CD8-positive, alpha-beta memory T cell (primary cell): ENCODE measurements around the gene ZNF831. TPM values are rescaled to one million over a fixed set of nuclear protein-coding genes. Genes with fewer than 3 reads are reported as not detected.
A peak's percentile ranks its signal among the peaks of the same experiment; 100 is the strongest.

Experiments used
- CTCF ChIA-PET: fragments of 350-600 bp; sonication (Branson Sonifier 250); formaldehyde crosslinking; loops from one replicate; lab custom pipeline; 2021; ENCODE audit warnings: antibody characterized with exemption; lab: Charles Lee
- POLR2A ChIA-PET: fragments of 350-600 bp; sonication (Branson Sonifier 250); formaldehyde crosslinking; loops from one replicate; lab custom pipeline; 2021; ENCODE audit warnings: antibody characterized with exemption; lab: Charles Lee
- DNase-seq, 5 donors: peaks; one replicate each; pipeline versions ENCODE4 v3.0.0 to v3.0.0-alpha.2; 2020 to 2022; ENCODE audit warnings: mixed read lengths in 1 of 5
- H3K27ac ChIP-seq: one replicate; pipeline ENCODE4 v1.7.0; 2013; ENCODE audit warnings: low read depth, mild to moderate bottlenecking, low read length, moderate library complexity
- H3K27me3 ChIP-seq: 2 replicates; pipeline ENCODE4 v1.7.0; 2013; ENCODE audit warnings: low read length, mild to moderate bottlenecking; ENCODE audit not compliant: insufficient read depth, poor library complexity, severe bottlenecking
- H3K36me3 ChIP-seq: 2 replicates; pipeline ENCODE4 v1.7.0; 2013; ENCODE audit warnings: mild to moderate bottlenecking, low read length, moderate library complexity; ENCODE audit not compliant: insufficient read depth
- H3K4me1 ChIP-seq: 2 replicates; pipeline ENCODE4 v1.7.0; 2013; ENCODE audit warnings: mild to moderate bottlenecking, low read length, moderate library complexity; ENCODE audit not compliant: insufficient read depth
- H3K4me3 ChIP-seq: 2 replicates; pipeline ENCODE4 v1.7.0; 2013; ENCODE audit warnings: mild to moderate bottlenecking, low read length
- H3K9me3 ChIP-seq: 2 replicates; pipeline ENCODE4 v1.7.0; 2013; ENCODE audit warnings: mild to moderate bottlenecking, low read length
- H3K27ac Mint-ChIP-seq, 8 donors: one replicate each; pipeline ENCODE4 v1.8.0; 2020 to 2021; ENCODE audit warnings: mixed read lengths in 8 of 8, mild to moderate bottlenecking in 6 of 8, inconsistent platforms in 3 of 8, moderate library complexity in 3 of 8
- H3K27me3 Mint-ChIP-seq, 2 donors: one replicate each; pipeline ENCODE4 v1.8.0; 2020 to 2021; ENCODE audit warnings: mixed read lengths in 2 of 2, mild to moderate bottlenecking in 1 of 2, moderate library complexity in 1 of 2
- H3K36me3 Mint-ChIP-seq, 3 donors: one replicate each; pipeline ENCODE4 v1.8.0; 2020 to 2021; ENCODE audit warnings: mixed read lengths in 3 of 3, inconsistent platforms in 1 of 3, mild to moderate bottlenecking in 1 of 3
- H3K4me1 Mint-ChIP-seq, 3 donors: one replicate each; pipeline ENCODE4 v1.8.0; 2020 to 2021; ENCODE audit warnings: mixed read lengths in 3 of 3, inconsistent platforms in 1 of 3, mild to moderate bottlenecking in 1 of 3
- H3K4me3 Mint-ChIP-seq, 7 donors: one replicate each; pipeline ENCODE4 v1.8.0; 2020 to 2021; ENCODE audit warnings: mixed read lengths in 7 of 7, mild to moderate bottlenecking in 6 of 7, moderate library complexity in 4 of 7, inconsistent platforms in 2 of 7
- H3K9me3 Mint-ChIP-seq, 5 donors: one replicate each; pipeline ENCODE4 v1.8.0; 2020 to 2022; ENCODE audit warnings: mixed read lengths in 5 of 5, mild to moderate bottlenecking in 3 of 5, moderate library complexity in 2 of 5, inconsistent platforms in 1 of 5
- polyA plus RNA-seq: library from polyadenylated mRNA; unstranded; fragments of 300-500 nt; fragmentation: Illumina TruSeq; gene quantifications from one replicate; pipeline ENCODE4 v1.2.3, GENCODE V29; 2021
- total RNA-seq, 2 experiments: library from RNA; stranded (reverse); gene quantifications; one replicate each; pipeline ENCODE4 v1.2.3, GENCODE V29; 2021

The ZNF831 gene
- total and polyA plus RNA-seq, 3 experiments from 2014 or later = 6.4 to 12.1 (median 6.9) TPM

DNA sequence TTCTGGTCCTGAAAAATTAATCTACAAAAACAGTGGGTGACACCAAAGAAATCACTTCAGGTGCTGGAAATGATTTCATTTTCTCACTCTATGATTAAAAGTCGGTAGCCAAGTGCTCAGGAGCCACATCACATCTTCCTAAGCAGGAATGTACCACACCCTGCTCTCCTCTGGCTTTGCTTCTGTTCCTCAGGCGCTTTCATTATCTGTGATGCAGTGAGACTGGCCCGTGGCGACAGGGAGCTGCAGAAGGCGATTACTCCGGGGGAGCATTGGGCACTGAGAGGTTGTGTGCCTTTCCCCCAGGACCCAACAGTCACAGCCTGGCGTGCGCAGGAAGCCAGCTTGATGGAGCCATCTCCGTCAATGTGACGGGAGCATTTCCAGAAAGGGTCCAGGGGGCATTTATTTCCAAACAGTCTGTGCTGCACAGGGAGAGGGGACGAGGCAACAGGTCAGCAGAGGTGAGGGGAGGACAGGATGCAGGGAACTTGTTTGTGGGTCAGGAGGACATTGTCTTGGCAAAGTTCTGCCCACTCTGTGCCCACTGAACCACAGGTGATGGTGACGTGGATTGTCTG, 5.6 kb upstream of the ZNF831 start:
- no peak overlapping the region for H3K4me3 ChIP-seq

DNA sequence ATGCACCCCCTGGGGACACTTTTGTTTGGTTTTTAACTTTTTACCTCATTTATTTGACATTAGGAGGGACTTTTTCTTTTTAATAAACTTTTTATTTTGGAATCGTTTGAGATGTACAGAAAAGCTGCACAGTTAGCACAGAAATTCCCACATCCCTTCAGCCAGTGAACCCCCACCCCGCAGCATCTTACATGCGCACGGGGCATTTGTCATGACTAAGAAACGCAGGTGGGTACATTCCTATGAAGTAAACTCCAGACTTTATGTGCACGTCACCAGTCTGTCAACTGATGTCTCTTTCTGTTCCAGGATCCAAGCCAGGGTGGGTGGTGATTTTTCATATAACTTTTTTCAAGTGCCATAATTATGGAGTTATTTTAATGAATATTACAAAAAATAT, 4.9 kb upstream of the ZNF831 start:
- peaks cover 6 to 31% (median 11%) of the 10 kb centered on the region in 3 donors for H3K36me3 Mint-ChIP-seq
- Histone ChIP-seq H3K36me3 (no peaks in the 10 kb centered on the region), H3K4me3 (peak overlapping the region; percentile 92), H3K27me3 (no peaks in the 10 kb centered on the region), H3K4me1 (peaks cover 83% of the 10 kb centered on the region), H3K9me3 (no peaks in the 10 kb centered on the region), H3K27ac (peak overlapping the region; percentile 98)
- no peak for DNase-seq
- peak overlapping the region in 6 of 7 donors; percentile 26 to 95 (median 92) for H3K4me3 Mint-ChIP-seq
- H3K27me3 Mint-ChIP-seq = peaks cover 0 to 2% of the 10 kb centered on the region in 2 donors
- peak overlapping the region; percentile 68 to 100 (median 98) for H3K27ac Mint-ChIP-seq
- POLR2A ChIA-PET = interaction anchor here (0.9 to 3.5 kb wide), 8 partner anchors 10 to 63 kb away, joined by 3 to 21 read pairs (median 4); no protein-coding TSS in a partner anchor
- CTCF ChIA-PET = interaction anchor here (1.0 to 2.9 kb wide), 9 partner anchors 8 to 71 kb away, joined by 3 to 16 read pairs (median 8); no protein-coding TSS in a partner anchor
- H3K4me1 Mint-ChIP-seq = peaks cover 74 to 98% (median 95%) of the 10 kb centered on the region in 3 donors
- H3K9me3 Mint-ChIP-seq = no peaks in the 10 kb centered on the region

More for the DNA sequence above, 5.6 kb upstream of the ZNF831 start:
- H3K4me1 ChIP-seq = peaks cover 84% of the 10 kb centered on the region
- CTCF ChIA-PET = interaction anchor here (1.1 to 2.9 kb wide), 4 partner anchors 11 to 50 kb away, joined by 4 to 16 read pairs (median 10); no protein-coding TSS in a partner anchor
- Mint-ChIP-seq H3K4me1 (peaks cover 72 to 95% (median 95%) of the 10 kb centered on the region in 3 donors), H3K27me3 (peaks cover 0 to 2% of the 10 kb centered on the region in 2 donors), H3K4me3 (peak overlapping the region in 4 of 7 donors; percentile 49 to 95 (median 68)), H3K27ac (peak overlapping the region; percentile 68 to 100 (median 98)), H3K36me3 (peaks cover 6 to 28% (median 11%) of the 10 kb centered on the region in 3 donors), H3K9me3 (no peaks in the 10 kb centered on the region)
- H3K27ac ChIP-seq = no peak overlapping the region
- H3K9me3 ChIP-seq = no peaks in the 10 kb centered on the region
- POLR2A ChIA-PET = interaction anchor here (2.3 to 3.5 kb wide), 2 partner anchors 11 to 36 kb away, joined by 8 to 21 read pairs; no protein-coding TSS in a partner anchor
- no peaks in the 10 kb centered on the region for H3K27me3 ChIP-seq
- no peaks in the 10 kb centered on the region for H3K36me3 ChIP-seq
- DNase-seq = no peak

DNA sequence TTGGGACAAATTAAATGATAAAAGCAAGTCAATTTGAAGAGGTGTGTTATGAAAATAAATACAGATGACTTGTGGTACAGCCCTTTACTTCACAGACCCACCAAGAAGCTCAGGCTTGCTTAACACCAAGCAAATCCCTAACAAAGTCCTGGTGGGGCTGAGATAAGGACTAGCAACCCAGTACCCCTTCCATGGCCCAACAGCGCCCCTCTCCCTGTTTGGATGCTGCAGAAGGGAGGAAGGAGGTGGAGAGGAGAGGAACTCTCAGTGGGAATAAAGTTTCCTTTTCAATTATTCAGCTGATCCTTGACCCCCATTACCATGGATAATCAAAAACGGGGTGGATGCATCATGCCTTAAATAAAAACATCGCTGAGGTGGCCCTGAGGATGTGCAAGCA, 4.5 kb upstream of the ZNF831 start:
- ChIA-PET POLR2A (interaction anchor here (0.5 to 3.5 kb wide), 11 partner anchors 8 to 177 kb away, joined by 3 to 21 read pairs (median 4); no protein-coding TSS in a partner anchor), CTCF (interaction anchor here (0.7 to 2.9 kb wide), 11 partner anchors 9 to 71 kb away, joined by 3 to 16 read pairs (median 5); no protein-coding TSS in a partner anchor)
- H3K4me1 Mint-ChIP-seq = peaks cover 73 to 98% (median 92%) of the 10 kb centered on the region in 3 donors
- peak overlapping the region; percentile 92 for H3K4me3 ChIP-seq
- H3K27me3 ChIP-seq = no peaks in the 10 kb centered on the region
- H3K36me3 ChIP-seq = no peaks in the 10 kb centered on the region
- peak overlapping the region; percentile 88 to 95 (median 92) for H3K4me3 Mint-ChIP-seq
- H3K9me3 Mint-ChIP-seq = no peaks in the 10 kb centered on the region
- H3K9me3 ChIP-seq = no peaks in the 10 kb centered on the region
- H3K27ac ChIP-seq = peak overlapping the region; percentile 98
- peaks cover 82% of the 10 kb centered on the region for H3K4me1 ChIP-seq
- H3K27me3 Mint-ChIP-seq = peaks cover 0 to 2% of the 10 kb centered on the region in 2 donors
- no peak for DNase-seq
- H3K36me3 Mint-ChIP-seq = peaks cover 6 to 31% (median 11%) of the 10 kb centered on the region in 3 donors
- H3K27ac Mint-ChIP-seq = peak overlapping the region; percentile 95 to 100 (median 98)

DNA sequence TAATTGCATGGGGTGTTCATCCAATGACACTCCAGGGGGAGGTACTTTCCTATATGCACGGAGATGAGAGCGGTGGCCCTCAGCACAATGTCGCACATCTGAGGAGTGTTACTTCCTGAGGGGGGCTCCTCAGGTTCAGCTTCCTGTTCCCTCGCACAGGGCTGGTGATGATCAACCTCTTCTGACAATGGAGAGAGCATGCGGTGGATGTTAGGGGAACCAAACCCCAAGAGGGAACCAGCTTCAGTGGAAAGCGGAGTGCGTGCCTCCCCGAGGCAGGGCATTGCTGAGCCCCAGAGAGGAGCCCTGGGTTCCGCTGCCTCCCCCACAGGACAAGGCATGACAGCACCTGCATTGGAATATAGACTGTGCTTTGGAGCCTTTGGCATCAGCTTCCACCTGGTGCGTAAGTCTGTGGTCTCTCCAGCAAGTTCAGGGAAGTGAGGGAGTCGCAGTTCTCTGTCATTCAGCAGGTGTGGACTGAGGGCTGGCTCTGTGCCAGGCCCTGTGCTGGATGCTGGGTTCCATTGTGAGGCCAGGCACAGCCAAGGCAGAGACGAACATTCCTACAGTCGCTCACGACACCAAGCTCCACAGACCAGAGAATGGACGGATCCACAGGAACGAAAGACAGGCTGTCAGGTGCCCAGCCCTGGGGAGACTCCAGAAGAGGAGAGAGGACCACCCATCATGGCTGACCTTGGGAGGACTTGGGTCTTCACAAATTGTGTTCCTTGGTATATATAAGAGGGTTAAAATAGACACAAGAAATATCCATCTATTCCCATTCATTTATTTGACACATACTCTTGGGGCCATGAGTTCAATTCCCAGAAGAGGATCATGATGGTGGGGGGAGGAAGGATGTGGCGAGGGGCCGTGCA, 3.9 kb upstream of the ZNF831 start:
- peaks cover 80% of the 10 kb centered on the region for H3K4me1 ChIP-seq

DNA sequence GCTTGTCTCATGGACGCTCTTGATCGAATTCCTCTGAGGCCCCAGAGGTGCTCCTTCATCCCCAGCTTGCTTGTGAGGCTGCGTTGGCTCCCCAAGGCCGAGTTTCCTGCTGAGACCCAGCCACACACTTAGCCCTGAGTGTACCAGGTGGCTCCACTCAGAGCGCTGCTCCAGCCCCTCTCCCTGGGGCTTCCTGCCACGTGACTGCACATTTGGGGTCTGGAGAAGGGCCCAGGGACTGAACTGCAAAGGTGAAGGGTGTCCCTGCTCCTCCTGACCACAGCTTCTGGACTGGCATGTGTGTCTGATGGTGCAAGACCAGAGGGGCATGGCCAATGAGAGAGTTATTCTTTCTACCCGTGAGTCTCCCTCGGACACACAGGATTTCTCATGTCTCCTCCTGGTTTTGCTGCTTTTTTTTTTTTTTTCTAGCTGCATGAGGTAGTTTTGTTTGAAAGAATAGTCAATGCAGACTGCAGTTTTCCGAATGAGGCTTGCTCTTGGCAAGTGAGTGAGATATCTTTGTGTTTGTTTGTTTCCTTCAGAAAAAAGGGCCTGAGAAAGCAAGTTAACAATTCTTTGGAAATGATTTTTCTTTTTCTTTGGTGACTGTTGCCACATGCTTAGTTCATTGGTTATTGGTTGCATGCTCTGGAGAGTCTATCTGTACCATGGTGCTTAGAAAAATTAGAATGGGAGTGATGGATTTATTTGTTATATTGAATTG, 3.1 kb upstream of the ZNF831 start:
- Mint-ChIP-seq H3K36me3 (peaks cover 6 to 34% (median 8%) of the 10 kb centered on the region in 3 donors), H3K27ac (peak overlapping the region; percentile 95 to 100 (median 98)), H3K27me3 (peaks cover 0 to 2% of the 10 kb centered on the region in 2 donors), H3K4me3 (peak overlapping the region; percentile 88 to 95 (median 92)), H3K4me1 (peaks cover 71 to 95% (median 88%) of the 10 kb centered on the region in 3 donors), H3K9me3 (no peaks in the 10 kb centered on the region)
- ChIA-PET CTCF (interaction anchor here (1.0 to 2.9 kb wide), 7 partner anchors 38 to 73 kb away, joined by 3 to 16 read pairs (median 8); no protein-coding TSS in a partner anchor), POLR2A (interaction anchor here (0.6 to 3.5 kb wide), 7 partner anchors 10 to 128 kb away, joined by 3 to 21 read pairs (median 4); partner anchors contain the start of gene ATP5F1E)
- Histone ChIP-seq H3K27ac (peak overlapping the region; percentile 98), H3K36me3 (no peaks in the 10 kb centered on the region), H3K4me1 (peaks cover 80% of the 10 kb centered on the region), H3K4me3 (peak overlapping the region; percentile 92), H3K9me3 (no peaks in the 10 kb centered on the region), H3K27me3 (no peaks in the 10 kb centered on the region)
- DNase-seq = peak in 2 of 5 donors; percentile 37 to 60

More for the DNA sequence above, 3.9 kb upstream of the ZNF831 start:
- Histone ChIP-seq H3K27me3 (no peaks in the 10 kb centered on the region), H3K36me3 (no peaks in the 10 kb centered on the region), H3K4me3 (peak overlapping the region; percentile 92), H3K27ac (peak overlapping the region; percentile 98), H3K9me3 (no peaks in the 10 kb centered on the region)
- Mint-ChIP-seq H3K9me3 (no peaks in the 10 kb centered on the region), H3K36me3 (peaks cover 6 to 33% (median 10%) of the 10 kb centered on the region in 3 donors), H3K4me1 (peaks cover 70 to 95% (median 88%) of the 10 kb centered on the region in 3 donors), H3K4me3 (peak overlapping the region; percentile 88 to 95 (median 92)), H3K27ac (peak overlapping the region; percentile 95 to 100 (median 98)), H3K27me3 (peaks cover 0 to 2% of the 10 kb centered on the region in 2 donors)
- ChIA-PET CTCF (interaction anchor here (0.7 to 2.9 kb wide), 10 partner anchors 9 to 72 kb away, joined by 3 to 16 read pairs (median 6); no protein-coding TSS in a partner anchor), POLR2A (interaction anchor here (0.5 to 3.5 kb wide), 14 partner anchors 9 to 178 kb away, joined by 3 to 21 read pairs (median 4); partner anchors contain the start of gene ATP5F1E)
- DNase-seq = peak; percentile 74 to 93 (median 87)

DNA sequence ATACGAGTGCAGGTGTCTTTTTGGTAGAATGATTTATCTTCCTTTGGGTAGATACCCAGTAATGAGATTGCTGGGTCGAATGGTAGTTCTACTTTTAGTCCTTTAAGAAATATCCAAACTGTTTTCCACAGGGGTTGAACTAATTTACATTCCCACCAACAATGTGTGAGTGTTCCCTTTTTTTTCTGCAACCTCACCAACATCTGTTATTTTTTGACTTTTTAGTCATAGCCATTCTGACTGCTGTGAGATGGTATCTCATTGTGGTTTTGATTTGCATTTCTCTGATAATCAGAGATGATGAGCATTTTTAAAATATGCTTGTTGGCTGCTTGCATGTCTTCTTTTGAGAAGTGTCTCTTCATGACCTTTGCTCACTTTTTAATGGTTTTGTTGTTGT, 1.9 kb upstream of the ZNF831 start:
- DNase-seq = peak in 2 of 5 donors; percentile 58 to 64
- ChIA-PET CTCF (interaction anchor here (1.0 to 1.1 kb wide), 2 partner anchors 40 to 64 kb away, joined by 3 read pairs; no protein-coding TSS in a partner anchor), POLR2A (no interaction called here)
- no peaks in the 10 kb centered on the region for H3K27me3 ChIP-seq
- peak overlapping the region; percentile 88 to 95 (median 92) for H3K4me3 Mint-ChIP-seq
- H3K4me3 ChIP-seq = peak overlapping the region; percentile 92
- H3K27ac Mint-ChIP-seq = peak overlapping the region; percentile 95 to 100 (median 98)
- peaks cover 91% of the 10 kb centered on the region for H3K4me1 ChIP-seq
- no peaks in the 10 kb centered on the region for H3K9me3 Mint-ChIP-seq
- H3K27me3 Mint-ChIP-seq = peaks cover 0 to 2% of the 10 kb centered on the region in 2 donors
- H3K9me3 ChIP-seq = no peaks in the 10 kb centered on the region
- peak overlapping the region; percentile 98 for H3K27ac ChIP-seq
- H3K36me3 Mint-ChIP-seq = peaks cover 6 to 40% (median 8%) of the 10 kb centered on the region in 3 donors
- peaks cover 81 to 97% (median 92%) of the 10 kb centered on the region in 3 donors for H3K4me1 Mint-ChIP-seq
- H3K36me3 ChIP-seq = no peaks in the 10 kb centered on the region
